AG09309 (cell line): ENCODE results near the gene PRKAG1.

Experiments used
- DNase-seq: peaks from one replicate; pipeline ENCODE4 v3.0.0-alpha.2; 2010; ENCODE audit warnings: low read depth
- H3K4me3 ChIP-seq: 2 replicates; pipeline ENCODE4 v1.5.1; 2011; ENCODE audit warnings: mild to moderate bottlenecking, low read depth, low read length, moderate library complexity; ENCODE audit not compliant: control insufficient read depth
- TF ChIP-seq, protein P1 (sequence below): IDR thresholded peaks from 2 replicates; pipeline ENCODE4 v1.5.1; 2011; ENCODE audit warnings: mild to moderate bottlenecking, low read depth, low read length, inconsistent platforms; ENCODE audit not compliant: insufficient read depth, control insufficient read depth; ENCODE audit errors: missing control alignments

Gene PRKAG1

DNA sequence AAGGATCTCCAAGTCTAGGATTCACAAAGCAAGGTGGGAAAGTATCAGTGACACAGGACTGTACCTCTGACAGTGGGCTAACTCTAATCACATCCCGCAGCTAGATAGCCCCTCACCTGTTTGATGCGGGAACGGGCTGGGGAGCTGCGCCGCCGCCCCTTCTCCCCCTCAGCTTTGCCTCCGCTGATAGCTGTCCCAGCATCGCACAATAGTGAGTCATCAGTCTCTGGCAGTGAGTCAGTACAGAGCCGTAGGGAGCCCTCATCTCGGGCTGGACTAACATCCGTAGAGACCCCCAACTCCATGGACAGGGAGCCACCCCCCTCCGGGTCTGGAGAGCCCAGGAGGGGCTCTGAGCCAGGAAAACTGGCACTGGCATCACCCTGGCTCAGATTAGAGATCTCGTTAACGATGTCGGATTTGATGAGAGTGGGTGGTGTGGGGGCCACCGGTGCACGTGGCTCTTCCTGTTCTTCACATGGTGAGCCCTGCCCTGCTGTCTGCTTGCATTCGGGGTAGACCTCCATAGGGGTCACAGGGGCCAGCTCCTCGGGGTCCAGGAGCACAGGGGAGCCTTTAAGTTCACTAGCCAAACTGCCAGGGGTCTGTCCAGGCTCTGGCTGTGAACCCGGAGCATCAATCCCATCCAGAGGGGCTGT is 31.1 kb upstream of the PRKAG1 start:
- H3K4me3 ChIP-seq, result no peak overlapping the region
- DNase-seq, result no peak
- TF ChIP-seq, protein P1, sequence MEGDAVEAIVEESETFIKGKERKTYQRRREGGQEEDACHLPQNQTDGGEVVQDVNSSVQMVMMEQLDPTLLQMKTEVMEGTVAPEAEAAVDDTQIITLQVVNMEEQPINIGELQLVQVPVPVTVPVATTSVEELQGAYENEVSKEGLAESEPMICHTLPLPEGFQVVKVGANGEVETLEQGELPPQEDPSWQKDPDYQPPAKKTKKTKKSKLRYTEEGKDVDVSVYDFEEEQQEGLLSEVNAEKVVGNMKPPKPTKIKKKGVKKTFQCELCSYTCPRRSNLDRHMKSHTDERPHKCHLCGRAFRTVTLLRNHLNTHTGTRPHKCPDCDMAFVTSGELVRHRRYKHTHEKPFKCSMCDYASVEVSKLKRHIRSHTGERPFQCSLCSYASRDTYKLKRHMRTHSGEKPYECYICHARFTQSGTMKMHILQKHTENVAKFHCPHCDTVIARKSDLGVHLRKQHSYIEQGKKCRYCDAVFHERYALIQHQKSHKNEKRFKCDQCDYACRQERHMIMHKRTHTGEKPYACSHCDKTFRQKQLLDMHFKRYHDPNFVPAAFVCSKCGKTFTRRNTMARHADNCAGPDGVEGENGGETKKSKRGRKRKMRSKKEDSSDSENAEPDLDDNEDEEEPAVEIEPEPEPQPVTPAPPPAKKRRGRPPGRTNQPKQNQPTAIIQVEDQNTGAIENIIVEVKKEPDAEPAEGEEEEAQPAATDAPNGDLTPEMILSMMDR, result no peak

- DNase-seq, result no peak
- TF ChIP-seq, protein P1, result no peak
- no peak overlapping the region for H3K4me3 ChIP-seq
These were observed 30.4 kb upstream of the PRKAG1 start for GRCh38 chr12:49048953-49049352.

DNA sequence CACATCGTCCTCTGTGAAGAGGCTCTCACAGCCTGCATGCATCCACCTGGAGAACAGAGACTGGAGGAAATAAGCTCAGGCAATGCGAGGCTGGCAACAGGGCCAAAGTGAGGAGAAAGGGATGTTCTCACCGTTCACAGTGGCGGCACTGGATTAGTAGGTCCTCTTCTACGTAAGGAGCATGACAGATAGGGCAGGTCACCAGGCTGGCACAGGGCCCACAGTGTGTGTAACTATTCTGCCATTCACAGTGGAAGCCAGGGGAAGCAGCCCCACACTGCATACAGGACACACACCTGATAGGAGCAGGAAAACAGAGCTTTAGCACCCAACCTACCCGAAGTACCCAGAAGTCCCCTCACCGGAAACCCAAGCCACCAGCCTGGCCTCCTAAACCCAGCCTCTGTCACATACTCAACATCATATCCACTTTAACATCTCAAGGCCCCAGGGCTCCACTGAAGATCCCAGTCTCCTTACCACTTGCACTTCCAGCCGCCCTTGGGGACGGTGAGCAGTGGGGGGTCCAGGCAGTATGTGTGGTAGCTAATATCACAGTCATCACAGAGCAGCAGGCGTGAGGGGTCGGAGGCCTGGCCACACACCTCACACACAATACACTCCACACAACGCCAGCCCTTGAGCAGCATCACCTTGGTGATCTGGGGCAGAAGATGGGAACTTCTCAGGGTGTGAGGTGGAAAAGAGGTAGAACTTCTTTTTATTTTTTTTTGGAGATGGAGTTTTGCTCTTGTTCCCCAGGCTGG is 27.7 kb upstream of the PRKAG1 start:
- no peak for DNase-seq
- H3K4me3 ChIP-seq, result no peak overlapping the region
- TF ChIP-seq, protein P1, result no peak

DNA sequence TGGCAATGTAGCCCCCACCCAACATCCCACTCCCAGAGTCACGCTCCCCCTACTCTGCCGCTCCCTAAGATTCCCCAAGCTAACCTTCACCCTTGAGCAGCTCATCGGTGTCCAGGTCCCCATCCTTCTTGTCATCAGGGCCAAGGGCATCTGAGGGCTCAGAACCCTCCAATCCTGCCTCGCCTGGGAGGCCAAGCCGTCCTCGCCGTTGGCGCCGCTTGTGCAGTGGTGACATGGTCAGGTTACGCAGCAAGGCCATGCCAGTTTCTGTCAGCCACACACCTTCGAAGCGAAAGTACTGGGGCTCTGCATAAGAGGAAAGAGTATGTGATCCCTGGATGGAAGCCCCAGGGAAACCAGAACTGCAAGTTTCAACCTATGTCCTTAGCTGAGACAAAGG is 26.1 kb upstream of the PRKAG1 start:
- no peak overlapping the region for H3K4me3 ChIP-seq
- no peak for DNase-seq
- TF ChIP-seq, protein P1, result no peak

- no peak for DNase-seq
- H3K4me3 ChIP-seq, result no peak overlapping the region
- TF ChIP-seq, protein P1, result peak; percentile 74
These were observed 25.3 kb upstream of the PRKAG1 start for GRCh38 chr12:49043856-49044258.

DNA sequence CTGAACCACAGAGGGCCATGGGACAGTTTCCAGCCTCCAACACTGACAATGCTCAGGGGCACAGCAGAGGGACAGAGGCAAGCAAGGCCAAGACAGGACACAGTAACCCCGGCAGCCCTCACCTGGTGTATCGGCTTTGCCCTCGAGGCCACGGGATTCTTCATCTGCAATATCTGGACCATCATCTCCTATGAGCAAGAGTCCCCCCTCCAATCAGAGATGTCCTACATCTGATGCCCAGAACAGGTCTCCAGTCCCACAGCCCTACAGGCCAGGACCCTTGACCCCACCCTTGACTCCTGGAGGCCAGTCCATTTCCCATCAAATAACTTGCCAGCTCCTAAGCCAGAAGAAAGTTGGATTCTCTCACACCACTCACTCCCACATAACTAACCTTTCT is 24.7 kb upstream of the PRKAG1 start:
- TF ChIP-seq, protein P1, result no peak
- no peak for DNase-seq
- H3K4me3 ChIP-seq, result no peak overlapping the region
